ENCODE measurements around the gene MS4A18.
"Not testable (repeated sequence)": the region's sequence is repeated elsewhere in the genome, so short reads cannot be mapped to it uniquely, and the experiment has no call there.

Gene MS4A18

GRCh38 chr11:60724420-60724819 lies at the start of gene MS4A18:
Gene MS4A18 (plus strand): TSS chr11:60724720.
- no peak for DNase-seq

GRCh38 chr11:60678231-60678630 lies 46.3 kb upstream of the MS4A18 start:
- not testable (repeated sequence) for DNase-seq

DNA sequence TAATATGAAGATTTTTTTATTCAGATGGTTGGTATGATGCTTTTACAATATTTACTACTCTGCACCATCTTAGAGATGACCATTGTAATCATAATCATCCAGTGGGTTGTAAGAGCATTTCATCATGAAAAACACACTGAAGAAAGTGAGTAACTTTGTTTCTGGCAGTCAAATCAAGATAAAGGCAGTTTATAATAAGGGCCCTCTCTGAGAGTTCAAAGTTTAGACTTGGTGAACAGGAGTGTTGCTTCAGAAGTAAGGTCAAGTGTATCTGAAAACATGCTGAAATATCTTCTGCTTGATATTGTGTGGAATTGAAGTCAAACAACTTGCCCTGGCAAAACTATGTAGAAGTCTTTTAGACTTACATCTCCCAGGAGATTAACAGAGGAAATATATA lies 44.6 kb upstream of the MS4A18 start:
- DNase-seq = no peak

GRCh38 chr11:60680455-60681119 lies 43.9 kb upstream of the MS4A18 start:
- no peak for DNase-seq

- DNase-seq = not testable (repeated sequence)
Measured at GRCh38 chr11:60684541-60684848, 40.0 kb upstream of the MS4A18 start.

DNA sequence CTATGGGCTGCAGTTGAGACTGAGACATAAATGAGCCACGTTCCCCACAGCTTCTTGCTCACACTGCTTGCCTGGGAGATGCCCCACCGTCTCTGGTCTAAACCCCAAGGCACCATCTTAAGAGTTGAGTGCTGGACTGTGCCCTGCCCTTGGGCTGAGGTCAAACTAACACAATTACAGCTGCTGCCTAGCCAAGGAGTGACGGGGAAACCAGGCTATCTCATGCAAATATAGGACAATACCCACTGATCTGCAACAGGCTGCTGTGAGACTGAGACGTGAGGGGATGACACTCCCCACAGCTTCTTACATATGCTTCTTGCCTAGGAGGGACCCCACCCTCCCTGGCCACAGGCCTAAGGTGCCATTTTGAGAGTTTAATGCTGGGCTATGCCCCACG lies 32.9 kb upstream of the MS4A18 start:
- no peak for DNase-seq

- no peak for DNase-seq
Measured at GRCh38 chr11:60699284-60699691, 25.2 kb upstream of the MS4A18 start, which contains the start of gene MS4A8. Gene MS4A8 (plus strand): TSS chr11:60699612. CDS start chr11:60700861, 1,249 bp downstream.

- DNase-seq = no peak
Measured at GRCh38 chr11:60699936-60700335, 24.6 kb upstream of the MS4A18 start.

GRCh38 chr11:60700689-60701468 lies 23.6 kb upstream of the MS4A18 start:
- DNase-seq = no peak

DNA sequence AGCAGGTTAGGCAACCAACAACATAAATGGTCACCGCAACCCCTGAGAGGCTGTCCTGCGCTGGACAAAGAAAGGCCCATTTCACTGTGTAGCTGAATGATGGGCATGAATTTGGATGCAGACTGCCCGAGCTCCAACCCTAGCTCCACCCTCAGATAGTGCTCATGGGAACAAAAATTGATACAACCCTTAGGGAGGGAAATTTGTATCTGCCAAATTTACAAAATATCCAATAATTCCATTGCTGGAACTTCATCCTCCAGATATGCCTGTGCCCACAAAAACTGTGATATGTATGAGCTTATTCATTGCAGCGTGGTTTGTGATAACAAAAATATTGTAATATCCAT lies 23.1 kb upstream of the MS4A18 start:
- DNase-seq = no peak

DNA sequence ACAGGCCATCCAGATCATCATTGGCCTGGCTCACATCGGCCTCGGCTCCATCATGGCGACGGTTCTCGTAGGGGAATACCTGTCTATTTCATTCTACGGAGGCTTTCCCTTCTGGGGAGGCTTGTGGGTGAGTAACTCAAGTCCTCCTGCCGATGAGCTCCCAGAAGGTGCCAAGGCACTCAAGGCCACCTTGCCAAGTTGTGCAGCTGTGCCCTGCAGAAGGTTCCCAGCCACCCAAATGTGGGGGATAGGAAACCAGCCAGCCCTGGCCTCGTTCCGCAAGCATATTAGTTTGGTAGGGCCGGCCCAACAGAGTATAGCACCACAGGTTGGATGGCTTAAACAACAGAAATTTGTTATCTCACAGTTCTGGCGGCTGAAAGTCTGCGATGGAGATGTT lies 21.1 kb upstream of the MS4A18 start:
- DNase-seq = no peak

GRCh38 chr11:60705895-60706294 lies 18.6 kb upstream of the MS4A18 start:
- no peak for DNase-seq

GRCh38 chr11:60706931-60707330 lies 17.6 kb upstream of the MS4A18 start:
- DNase-seq = no peak

DNA sequence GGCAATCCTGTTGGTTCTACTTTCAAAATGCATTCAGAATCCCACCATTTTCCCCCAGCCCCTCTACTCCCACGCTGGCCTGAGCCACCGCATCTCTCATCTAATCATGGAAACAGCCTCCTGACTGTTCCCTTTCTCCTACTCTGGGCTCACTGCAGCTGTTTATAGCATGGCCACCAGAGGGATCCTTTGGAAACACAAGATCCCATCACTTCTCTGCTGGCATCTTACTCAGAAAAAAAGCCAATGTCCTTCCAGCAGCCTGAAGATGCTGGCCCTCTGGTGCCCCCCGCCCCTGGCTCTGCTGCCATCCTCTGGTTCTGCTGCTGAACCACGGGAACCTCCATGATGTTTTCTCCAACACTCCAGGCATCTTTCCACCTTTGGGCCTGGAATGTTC lies 14.0 kb upstream of the MS4A18 start:
- no peak for DNase-seq

- DNase-seq = no peak
Measured at GRCh38 chr11:60711276-60711675, 13.2 kb upstream of the MS4A18 start.

DNA sequence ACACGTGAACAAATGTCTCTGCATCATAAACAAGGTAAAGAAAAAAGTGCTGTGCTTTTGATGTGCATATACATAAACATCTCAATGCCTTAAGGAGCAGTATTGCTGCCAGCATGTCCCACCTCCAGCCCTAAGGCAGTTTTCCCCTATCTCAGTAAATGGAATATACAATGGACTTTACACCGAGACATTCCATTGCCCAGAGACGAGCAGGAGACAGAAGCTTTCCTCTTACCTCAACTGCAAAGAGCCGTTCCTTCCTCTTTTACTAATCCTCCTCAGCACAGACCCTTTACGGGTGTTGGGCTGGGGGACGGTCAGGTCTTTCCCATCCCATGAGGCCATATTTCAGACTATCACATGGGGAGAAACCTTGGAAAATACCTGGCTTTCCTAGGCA lies 11.1 kb upstream of the MS4A18 start:
- DNase-seq = not testable (repeated sequence)

DNA sequence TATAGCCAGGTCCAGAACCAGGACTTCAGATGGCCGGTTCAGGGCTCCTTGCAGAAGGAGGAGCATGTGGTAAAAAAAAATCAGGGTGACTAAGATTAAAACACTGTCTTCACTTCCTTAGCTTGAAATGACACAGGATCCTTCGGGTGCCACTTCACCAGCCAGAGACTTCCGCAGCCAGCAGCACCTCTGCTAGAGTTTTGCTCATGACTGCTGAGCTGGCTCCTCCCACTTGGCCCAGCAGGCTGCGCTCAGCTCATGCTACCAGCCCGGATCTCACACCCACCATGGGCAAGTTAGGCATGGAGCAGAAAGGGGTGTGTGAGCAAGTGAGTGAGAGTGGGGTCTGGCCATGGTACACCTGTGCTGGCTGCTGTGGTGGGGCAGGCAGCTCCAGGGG lies 6.6 kb upstream of the MS4A18 start:
- no peak for DNase-seq

DNA sequence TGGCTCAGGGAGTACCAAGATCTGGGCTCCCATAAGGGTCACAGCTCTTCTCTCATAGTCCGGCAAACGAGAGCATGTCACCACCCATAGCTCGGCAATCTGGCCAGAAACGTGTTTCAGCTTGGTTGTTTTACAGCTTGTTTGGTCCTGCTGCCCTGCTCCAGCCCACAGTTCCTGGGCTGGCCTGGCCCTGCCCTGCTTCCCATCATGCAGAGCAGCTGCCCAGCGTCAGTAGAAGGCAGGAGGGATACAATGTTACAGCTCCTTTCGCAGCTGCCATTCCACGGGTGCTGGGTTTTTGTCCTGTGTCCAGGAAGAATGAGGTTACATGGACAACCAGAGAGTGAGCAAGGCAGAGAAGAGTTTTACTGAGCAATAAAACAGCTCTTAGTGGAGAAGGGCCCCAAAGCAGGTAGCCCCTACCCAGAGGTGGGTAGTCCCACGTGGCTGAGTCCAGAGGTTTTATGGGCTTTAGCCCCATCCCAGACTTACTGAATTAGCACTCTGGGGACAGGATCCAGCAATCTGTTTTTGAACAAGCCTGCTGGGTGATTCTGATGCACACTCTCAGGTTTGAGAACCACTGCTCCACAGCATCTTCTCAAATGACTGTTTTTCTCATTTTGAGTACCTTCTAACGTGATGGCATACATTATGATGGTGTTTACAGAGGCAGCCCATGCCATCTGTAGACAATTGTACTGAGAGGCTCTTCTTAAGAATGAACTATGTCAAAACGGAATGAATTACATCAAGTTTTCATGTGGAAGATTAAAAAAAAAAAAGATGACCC lies 5.8 kb upstream of the MS4A18 start:
- DNase-seq = no peak

- no peak for DNase-seq
Measured at GRCh38 chr11:60719391-60719790, 5.1 kb upstream of the MS4A18 start.

GRCh38 chr11:60720460-60720859 lies 4.1 kb upstream of the MS4A18 start:
- no peak for DNase-seq

DNA sequence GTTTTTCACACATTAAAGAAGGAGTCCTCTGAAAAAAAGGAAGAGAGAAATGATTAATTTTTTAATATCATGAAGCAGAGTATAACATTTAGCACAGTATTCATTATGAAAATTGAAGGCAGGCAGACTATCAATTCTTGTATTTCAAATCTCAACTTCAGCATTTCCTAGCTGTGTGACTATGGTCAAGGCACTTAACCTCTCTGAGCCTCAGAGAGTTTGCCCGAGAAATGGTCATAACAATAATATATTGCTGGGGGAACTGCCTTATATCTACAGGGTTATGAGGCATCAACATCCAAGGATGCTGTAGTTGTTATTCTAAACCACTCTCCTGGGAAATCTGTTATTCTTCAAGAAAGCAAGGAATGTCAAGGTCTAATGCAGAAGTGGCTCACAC lies 1.1 kb downstream of the MS4A18 start:
- DNase-seq = no peak

- DNase-seq = no peak
Measured at GRCh38 chr11:60731586-60731985, 7.1 kb downstream of the MS4A18 start.

DNA sequence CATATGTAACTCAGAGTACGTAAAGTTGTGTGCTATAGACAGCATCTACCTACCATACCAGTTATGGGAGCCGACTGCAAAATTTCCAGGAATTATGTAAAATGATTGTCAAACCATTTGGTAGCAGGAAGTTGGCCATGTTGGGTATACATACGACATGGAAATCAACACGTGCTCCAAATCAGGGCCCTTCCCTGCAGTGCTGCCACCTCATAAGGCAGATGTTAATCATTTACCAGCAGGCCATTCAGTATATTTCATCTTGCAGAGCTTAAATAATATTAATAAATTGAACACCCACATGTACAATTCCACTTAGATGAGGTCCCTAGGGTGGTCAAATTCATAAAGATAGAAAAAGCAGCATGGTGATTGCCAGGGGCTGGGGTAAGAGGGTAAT lies 9.8 kb downstream of the MS4A18 start:
- DNase-seq = no peak

GRCh38 chr11:60739114-60739513 lies 14.6 kb downstream of the MS4A18 start:
- DNase-seq = no peak

Measured in activated naive CD4-positive, alpha-beta T cell treated with anti-CD3 and anti-CD28 coated beads, Interleukin-2, amount 50 U/mL, for 16 hours (primary cell).